CD8-positive, alpha-beta memory T cell (primary cell): ENCODE data around the gene MLYCD. TPM values are rescaled to one million over a fixed set of nuclear protein-coding genes. Genes with fewer than 3 reads are reported as not detected.

ENCODE experiments used
- CTCF ChIA-PET: fragments of 350-600 bp; sonication (Branson Sonifier 250); formaldehyde crosslinking; loops from one replicate; lab custom pipeline; 2021; ENCODE audit warnings: antibody characterized with exemption; lab: Charles Lee
- POLR2A ChIA-PET: fragments of 350-600 bp; sonication (Branson Sonifier 250); formaldehyde crosslinking; loops from one replicate; lab custom pipeline; 2021; ENCODE audit warnings: antibody characterized with exemption; lab: Charles Lee
- DNase-seq, 5 donors: peaks; one replicate each; pipeline versions ENCODE4 v3.0.0 to v3.0.0-alpha.2; 2020 to 2022; ENCODE audit warnings: mixed read lengths in 1 of 5
- H3K27ac ChIP-seq: one replicate; pipeline ENCODE4 v1.7.0; 2013; ENCODE audit warnings: low read depth, mild to moderate bottlenecking, low read length, moderate library complexity
- H3K27me3 ChIP-seq: 2 replicates; pipeline ENCODE4 v1.7.0; 2013; ENCODE audit warnings: low read length, mild to moderate bottlenecking; ENCODE audit not compliant: insufficient read depth, poor library complexity, severe bottlenecking
- H3K36me3 ChIP-seq: 2 replicates; pipeline ENCODE4 v1.7.0; 2013; ENCODE audit warnings: mild to moderate bottlenecking, low read length, moderate library complexity; ENCODE audit not compliant: insufficient read depth
- H3K4me1 ChIP-seq: 2 replicates; pipeline ENCODE4 v1.7.0; 2013; ENCODE audit warnings: mild to moderate bottlenecking, low read length, moderate library complexity; ENCODE audit not compliant: insufficient read depth
- H3K4me3 ChIP-seq: 2 replicates; pipeline ENCODE4 v1.7.0; 2013; ENCODE audit warnings: mild to moderate bottlenecking, low read length
- H3K9me3 ChIP-seq: 2 replicates; pipeline ENCODE4 v1.7.0; 2013; ENCODE audit warnings: mild to moderate bottlenecking, low read length
- H3K27ac Mint-ChIP-seq, 8 donors: one replicate each; pipeline ENCODE4 v1.8.0; 2020 to 2021; ENCODE audit warnings: mixed read lengths in 8 of 8, mild to moderate bottlenecking in 6 of 8, inconsistent platforms in 3 of 8, moderate library complexity in 3 of 8
- H3K27me3 Mint-ChIP-seq, 2 donors: one replicate each; pipeline ENCODE4 v1.8.0; 2020 to 2021; ENCODE audit warnings: mixed read lengths in 2 of 2, mild to moderate bottlenecking in 1 of 2, moderate library complexity in 1 of 2
- H3K36me3 Mint-ChIP-seq, 3 donors: one replicate each; pipeline ENCODE4 v1.8.0; 2020 to 2021; ENCODE audit warnings: mixed read lengths in 3 of 3, inconsistent platforms in 1 of 3, mild to moderate bottlenecking in 1 of 3
- H3K4me1 Mint-ChIP-seq, 3 donors: one replicate each; pipeline ENCODE4 v1.8.0; 2020 to 2021; ENCODE audit warnings: mixed read lengths in 3 of 3, inconsistent platforms in 1 of 3, mild to moderate bottlenecking in 1 of 3
- H3K4me3 Mint-ChIP-seq, 7 donors: one replicate each; pipeline ENCODE4 v1.8.0; 2020 to 2021; ENCODE audit warnings: mixed read lengths in 7 of 7, mild to moderate bottlenecking in 6 of 7, moderate library complexity in 4 of 7, inconsistent platforms in 2 of 7
- H3K9me3 Mint-ChIP-seq, 5 donors: one replicate each; pipeline ENCODE4 v1.8.0; 2020 to 2022; ENCODE audit warnings: mixed read lengths in 5 of 5, mild to moderate bottlenecking in 3 of 5, moderate library complexity in 2 of 5, inconsistent platforms in 1 of 5
- polyA plus RNA-seq: library from polyadenylated mRNA; unstranded; fragments of 300-500 nt; fragmentation: Illumina TruSeq; gene quantifications from one replicate; pipeline ENCODE4 v1.2.3, GENCODE V29; 2021
- total RNA-seq, 2 experiments: library from RNA; stranded (reverse); gene quantifications; one replicate each; pipeline ENCODE4 v1.2.3, GENCODE V29; 2021

MLYCD gene
- total and polyA plus RNA-seq, 3 experiments from 2014 or later, result 2.7 to 3.8 (median 3.8) TPM

- CTCF ChIA-PET, result no interaction called here
Observed at GRCh38 chr16:83964684-83965443, 65.9 kb downstream of the MLYCD start.

GRCh38 chr16:83965444-83966152 lies 66.7 kb downstream of the MLYCD start:
- H3K4me1 Mint-ChIP-seq, result peaks cover 2 to 7% (median 5%) of the 10 kb centered on the region in 3 donors
- no peak overlapping the region for H3K4me3 ChIP-seq
- H3K27me3 Mint-ChIP-seq, result peaks cover 10 to 17% of the 10 kb centered on the region in 2 donors
- no peak overlapping the region for H3K27ac Mint-ChIP-seq
- no peaks in the 10 kb centered on the region for H3K9me3 Mint-ChIP-seq
- no peaks in the 10 kb centered on the region for H3K36me3 Mint-ChIP-seq
- peak in 1 of 5 donors; percentile 44 for DNase-seq
- no peaks in the 10 kb centered on the region for H3K27me3 ChIP-seq
- no peaks in the 10 kb centered on the region for H3K4me1 ChIP-seq
- ChIA-PET POLR2A (no interaction called here), CTCF (no interaction called here)
- no peaks in the 10 kb centered on the region for H3K36me3 ChIP-seq
- no peak overlapping the region for H3K27ac ChIP-seq
- no peaks in the 10 kb centered on the region for H3K9me3 ChIP-seq
- no peak overlapping the region for H3K4me3 Mint-ChIP-seq

More at GRCh38 chr16:83964684-83965443, 65.9 kb downstream of the MLYCD start:
- POLR2A ChIA-PET, result no interaction called here
- Mint-ChIP-seq H3K4me1 (peaks cover 2 to 5% (median 5%) of the 10 kb centered on the region in 3 donors), H3K9me3 (no peaks in the 10 kb centered on the region), H3K36me3 (no peaks in the 10 kb centered on the region), H3K27ac (no peak overlapping the region), H3K4me3 (no peak overlapping the region), H3K27me3 (peaks cover 6 to 15% of the 10 kb centered on the region in 2 donors)
- Histone ChIP-seq H3K36me3 (no peaks in the 10 kb centered on the region), H3K9me3 (no peaks in the 10 kb centered on the region), H3K27ac (no peak overlapping the region), H3K27me3 (no peaks in the 10 kb centered on the region), H3K4me1 (no peaks in the 10 kb centered on the region), H3K4me3 (no peak overlapping the region)
- DNase-seq, result peak in 1 of 5 donors; percentile 39

- Histone ChIP-seq H3K4me3 (no peak overlapping the region), H3K9me3 (no peaks in the 10 kb centered on the region), H3K27ac (no peak overlapping the region), H3K36me3 (no peaks in the 10 kb centered on the region), H3K27me3 (no peaks in the 10 kb centered on the region), H3K4me1 (no peaks in the 10 kb centered on the region)
- ChIA-PET POLR2A (no interaction called here), CTCF (no interaction called here)
- H3K4me3 Mint-ChIP-seq, result no peak overlapping the region
- peaks cover 2 to 7% (median 5%) of the 10 kb centered on the region in 3 donors for H3K4me1 Mint-ChIP-seq
- H3K36me3 Mint-ChIP-seq, result no peaks in the 10 kb centered on the region
- H3K27ac Mint-ChIP-seq, result no peak overlapping the region
- DNase-seq, result peak in 1 of 5 donors; percentile 20
- H3K9me3 Mint-ChIP-seq, result no peaks in the 10 kb centered on the region
- H3K27me3 Mint-ChIP-seq, result peaks cover 10 to 17% of the 10 kb centered on the region in 2 donors
Observed at GRCh38 chr16:83966153-83966696, 67.3 kb downstream of the MLYCD start.

GRCh38 chr16:83967091-83967490 lies 68.2 kb downstream of the MLYCD start:
- peak in 1 of 5 donors; percentile 17 for DNase-seq
- H3K4me3 ChIP-seq, result no peak overlapping the region
- ChIA-PET CTCF (no interaction called here), POLR2A (no interaction called here)
- H3K9me3 Mint-ChIP-seq, result no peaks in the 10 kb centered on the region
- no peaks in the 10 kb centered on the region for H3K4me1 ChIP-seq
- H3K9me3 ChIP-seq, result no peaks in the 10 kb centered on the region
- peaks cover 2 to 7% (median 5%) of the 10 kb centered on the region in 3 donors for H3K4me1 Mint-ChIP-seq
- no peak overlapping the region for H3K27ac Mint-ChIP-seq
- no peaks in the 10 kb centered on the region for H3K36me3 ChIP-seq
- no peaks in the 10 kb centered on the region for H3K27me3 ChIP-seq
- H3K27me3 Mint-ChIP-seq, result peaks cover 11 to 17% of the 10 kb centered on the region in 2 donors
- no peaks in the 10 kb centered on the region for H3K36me3 Mint-ChIP-seq
- no peak overlapping the region for H3K4me3 Mint-ChIP-seq
- no peak overlapping the region for H3K27ac ChIP-seq

GRCh38 chr16:83967838-83968305 lies 69.0 kb downstream of the MLYCD start, which contains the start of gene NECAB2:
TSS of gene NECAB2 (plus strand) at chr16:83968244. CDS start at chr16:83968649, 405 bp downstream.
- Mint-ChIP-seq H3K27me3 (peaks cover 14 to 17% of the 10 kb centered on the region in 2 donors), H3K36me3 (no peaks in the 10 kb centered on the region), H3K4me1 (peaks cover 2 to 7% (median 5%) of the 10 kb centered on the region in 3 donors), H3K4me3 (peak within 1 kb of the TSS; percentile 33 to 79 (median 59)), H3K27ac (no peak within 1 kb of the TSS), H3K9me3 (no peaks in the 10 kb centered on the region)
- H3K4me1 ChIP-seq, result no peaks in the 10 kb centered on the region
- POLR2A ChIA-PET, result no interaction called here
- H3K9me3 ChIP-seq, result no peaks in the 10 kb centered on the region
- no peaks in the 10 kb centered on the region for H3K27me3 ChIP-seq
- H3K36me3 ChIP-seq, result no peaks in the 10 kb centered on the region
- CTCF ChIA-PET, result no interaction called here
- no peak within 1 kb of the TSS for H3K27ac ChIP-seq
- peak in 1 of 5 donors; percentile 17 for DNase-seq
- no peak within 1 kb of the TSS for H3K4me3 ChIP-seq

GRCh38 chr16:83968306-83968851 lies 69.5 kb downstream of the MLYCD start:
- Mint-ChIP-seq H3K27ac (no peak overlapping the region), H3K4me3 (no peak overlapping the region), H3K4me1 (peaks cover 2 to 7% (median 5%) of the 10 kb centered on the region in 3 donors), H3K36me3 (no peaks in the 10 kb centered on the region), H3K9me3 (no peaks in the 10 kb centered on the region), H3K27me3 (peaks cover 14 to 17% of the 10 kb centered on the region in 2 donors)
- Histone ChIP-seq H3K4me1 (no peaks in the 10 kb centered on the region), H3K36me3 (no peaks in the 10 kb centered on the region), H3K4me3 (no peak overlapping the region), H3K27me3 (no peaks in the 10 kb centered on the region), H3K27ac (no peak overlapping the region), H3K9me3 (no peaks in the 10 kb centered on the region)
- POLR2A ChIA-PET, result no interaction called here
- DNase-seq, result peak in 1 of 5 donors; percentile 16
- CTCF ChIA-PET, result no interaction called here

- Mint-ChIP-seq H3K4me3 (peak overlapping the region in 1 of 7 donors; percentile 66), H3K27me3 (peaks cover 14 to 17% of the 10 kb centered on the region in 2 donors), H3K9me3 (no peaks in the 10 kb centered on the region), H3K27ac (no peak overlapping the region), H3K36me3 (no peaks in the 10 kb centered on the region), H3K4me1 (peaks cover 2 to 7% (median 5%) of the 10 kb centered on the region in 3 donors)
- H3K4me3 ChIP-seq, result no peak overlapping the region
- no peaks in the 10 kb centered on the region for H3K4me1 ChIP-seq
- no peak overlapping the region for H3K27ac ChIP-seq
- ChIA-PET CTCF (interaction anchor here (1.1 kb wide), 1 partner anchor 12 kb away, joined by 3 read pairs; no protein-coding TSS in a partner anchor), POLR2A (no interaction called here)
- no peaks in the 10 kb centered on the region for H3K27me3 ChIP-seq
- peak in 1 of 5 donors; percentile 41 for DNase-seq
- H3K36me3 ChIP-seq, result no peaks in the 10 kb centered on the region
- no peaks in the 10 kb centered on the region for H3K9me3 ChIP-seq
Observed at GRCh38 chr16:83968891-83969649, 70.2 kb downstream of the MLYCD start.
